22Rv1 (cell line): ENCODE measurements around the gene PPIL6.
A peak's percentile ranks its signal among the peaks of the same experiment; 100 is the strongest.

Experiments used
- H3K27ac ChIP-seq: fragments of 450-650 bp; 2 replicates; pipeline ENCODE4 v1.5.1; 2017
- ZFX ChIP-seq: fragments of 450-650 bp; IDR thresholded peaks from 2 replicates; pipeline ENCODE4 v1.6.1; 2017; ENCODE audit warnings: antibody characterized with exemption, borderline replicate concordance
- TF ChIP-seq, protein P1 (sequence below): fragments of 450-650 bp; IDR thresholded peaks from 2 replicates; pipeline ENCODE4 v1.5.1; 2017; ENCODE audit warnings: mild to moderate bottlenecking

PPIL6 gene

DNA sequence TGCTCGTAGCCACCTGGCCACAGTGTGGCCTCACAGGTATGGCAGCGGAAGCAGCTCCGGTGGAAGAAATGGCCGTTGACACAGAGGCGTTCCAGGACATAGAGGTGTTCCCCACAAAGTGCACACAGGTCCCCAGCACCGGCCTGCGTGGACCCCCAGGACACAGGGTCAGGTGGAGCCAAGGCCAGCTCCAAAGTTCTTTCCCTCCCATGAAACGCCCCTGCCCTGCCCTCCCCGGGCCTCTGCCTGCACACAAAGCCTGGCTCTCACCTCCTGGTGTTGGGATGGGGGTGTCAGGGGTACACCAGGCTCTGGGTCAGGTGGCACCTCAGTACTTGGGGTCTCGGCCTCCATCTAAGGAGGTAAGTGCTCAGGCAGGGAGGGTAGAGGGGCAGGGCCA is 6.7 kb upstream of the PPIL6 start:
- TF ChIP-seq, protein P1, sequence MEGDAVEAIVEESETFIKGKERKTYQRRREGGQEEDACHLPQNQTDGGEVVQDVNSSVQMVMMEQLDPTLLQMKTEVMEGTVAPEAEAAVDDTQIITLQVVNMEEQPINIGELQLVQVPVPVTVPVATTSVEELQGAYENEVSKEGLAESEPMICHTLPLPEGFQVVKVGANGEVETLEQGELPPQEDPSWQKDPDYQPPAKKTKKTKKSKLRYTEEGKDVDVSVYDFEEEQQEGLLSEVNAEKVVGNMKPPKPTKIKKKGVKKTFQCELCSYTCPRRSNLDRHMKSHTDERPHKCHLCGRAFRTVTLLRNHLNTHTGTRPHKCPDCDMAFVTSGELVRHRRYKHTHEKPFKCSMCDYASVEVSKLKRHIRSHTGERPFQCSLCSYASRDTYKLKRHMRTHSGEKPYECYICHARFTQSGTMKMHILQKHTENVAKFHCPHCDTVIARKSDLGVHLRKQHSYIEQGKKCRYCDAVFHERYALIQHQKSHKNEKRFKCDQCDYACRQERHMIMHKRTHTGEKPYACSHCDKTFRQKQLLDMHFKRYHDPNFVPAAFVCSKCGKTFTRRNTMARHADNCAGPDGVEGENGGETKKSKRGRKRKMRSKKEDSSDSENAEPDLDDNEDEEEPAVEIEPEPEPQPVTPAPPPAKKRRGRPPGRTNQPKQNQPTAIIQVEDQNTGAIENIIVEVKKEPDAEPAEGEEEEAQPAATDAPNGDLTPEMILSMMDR = no peak
- no peak for TF ChIP-seq ZFX
- H3K27ac ChIP-seq = no peak overlapping the region

DNA sequence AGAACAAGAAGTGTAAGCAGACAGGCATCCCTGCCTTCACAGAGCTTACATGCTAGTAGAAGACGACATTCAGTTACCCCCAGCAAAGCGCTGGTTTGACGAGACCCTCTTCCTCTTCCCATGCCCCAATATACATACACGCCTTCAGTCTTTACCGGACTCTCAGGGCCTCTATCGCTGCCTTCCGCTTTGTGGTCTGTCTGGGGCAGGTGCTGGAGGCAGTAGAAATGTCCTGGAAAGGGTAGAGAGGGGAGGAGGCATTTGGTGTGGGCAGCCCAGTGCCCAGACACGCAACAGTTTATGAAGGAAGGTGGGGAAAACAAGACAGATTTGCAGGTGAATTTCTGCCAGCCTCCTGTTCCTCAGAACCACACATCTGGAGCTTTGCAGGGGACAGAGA is 6.1 kb upstream of the PPIL6 start:
- TF ChIP-seq ZFX = no peak
- TF ChIP-seq, protein P1 = no peak

DNA sequence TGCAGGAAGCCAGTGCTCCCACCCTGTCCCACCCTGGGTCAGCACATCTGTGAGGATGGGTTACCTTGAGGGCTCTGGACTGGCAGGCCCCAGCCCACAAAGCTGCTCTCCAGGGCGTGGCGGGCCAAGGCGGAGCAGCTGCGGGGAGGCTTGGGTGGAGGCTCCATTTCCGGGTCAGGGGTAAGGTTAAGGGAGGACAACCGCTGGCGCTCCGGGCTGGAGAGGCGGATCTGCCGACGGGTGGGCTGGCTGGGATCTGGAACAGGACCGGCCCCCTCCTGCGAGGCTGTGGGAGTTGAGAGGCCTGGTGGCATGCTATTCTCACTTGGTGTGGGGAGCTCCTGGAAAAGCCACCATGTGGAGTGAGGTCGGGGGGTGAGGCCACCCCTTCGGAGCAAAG is 5.6 kb upstream of the PPIL6 start:
- H3K27ac ChIP-seq = no peak overlapping the region
- no peak for TF ChIP-seq ZFX
- TF ChIP-seq, protein P1 = no peak

More for the DNA sequence above, 6.1 kb upstream of the PPIL6 start:
- H3K27ac ChIP-seq = no peak overlapping the region

DNA sequence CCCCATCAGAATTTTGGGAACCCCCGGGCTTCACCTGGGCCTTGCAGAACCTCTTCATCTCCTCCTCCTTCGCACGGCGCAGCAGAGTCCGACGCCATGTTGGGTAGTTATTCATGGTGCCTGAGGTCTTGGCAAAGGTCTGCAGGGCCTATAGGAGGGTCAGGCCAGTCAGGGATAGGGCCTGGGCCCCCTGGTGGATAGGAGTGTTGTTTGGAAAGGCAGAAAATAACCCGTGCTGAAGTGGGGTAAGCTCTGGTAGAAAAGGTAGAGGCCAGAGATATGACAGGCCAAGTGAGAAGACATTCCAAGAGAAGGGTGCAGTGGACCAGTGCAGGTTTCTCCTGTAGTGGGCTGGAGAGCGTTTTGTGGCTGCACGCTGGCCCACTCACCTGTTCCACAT is 5.0 kb upstream of the PPIL6 start:
- no peak overlapping the region for H3K27ac ChIP-seq
- TF ChIP-seq, protein P1 = no peak
- TF ChIP-seq ZFX = no peak

DNA sequence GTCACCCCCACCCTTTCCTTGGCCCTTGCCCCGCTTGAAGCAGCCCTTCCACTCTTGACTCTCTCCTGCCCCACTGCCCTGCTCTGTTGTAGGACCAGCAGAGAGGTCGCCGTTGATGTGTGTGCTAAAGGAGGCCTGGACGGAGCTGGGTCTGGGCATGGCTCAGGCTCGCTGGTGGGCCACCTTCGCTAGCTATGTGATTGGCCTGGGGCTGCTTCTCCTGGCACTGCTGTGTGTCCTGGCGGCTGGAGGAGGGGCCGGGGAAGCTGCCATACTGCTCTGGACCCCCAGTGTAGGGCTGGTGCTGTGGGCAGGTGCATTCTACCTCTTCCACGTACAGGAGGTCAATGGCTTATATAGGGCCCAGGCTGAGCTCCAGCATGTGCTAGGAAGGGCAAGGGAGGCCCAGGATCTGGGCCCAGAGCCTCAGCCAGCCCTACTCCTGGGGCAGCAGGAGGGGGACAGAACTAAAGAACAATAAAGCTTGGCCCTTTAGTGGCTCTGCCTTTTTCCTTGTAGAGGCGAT is 3.1 kb upstream of the PPIL6 start:
- TF ChIP-seq ZFX = no peak
- TF ChIP-seq, protein P1 = no peak
- no peak overlapping the region for H3K27ac ChIP-seq

DNA sequence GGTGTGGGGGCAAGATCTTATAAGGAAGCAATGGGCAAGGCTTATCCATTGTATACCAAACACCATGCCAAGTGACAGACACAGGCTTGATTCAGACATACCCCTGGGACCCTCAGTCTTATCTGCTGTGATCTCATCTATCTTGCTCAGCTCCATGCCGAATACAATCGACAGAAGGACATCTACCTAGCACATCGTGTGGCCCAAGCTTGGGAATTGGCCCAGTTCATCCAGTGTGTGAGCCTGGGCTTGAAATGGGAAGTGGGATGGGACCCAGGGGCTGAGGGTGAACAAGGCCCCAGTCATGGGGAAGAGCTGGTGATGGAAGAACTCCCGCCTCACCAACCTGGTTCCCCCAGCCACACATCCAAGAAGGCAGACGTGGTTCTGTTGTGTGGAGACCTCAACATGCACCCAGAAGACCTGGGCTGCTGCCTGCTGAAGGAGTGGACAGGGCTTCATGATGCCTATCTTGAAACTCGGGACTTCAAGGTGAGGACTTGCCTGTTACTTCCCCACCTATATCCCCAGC is 2.0 kb upstream of the PPIL6 start:
- TF ChIP-seq, protein P1 = no peak
- TF ChIP-seq ZFX = no peak
- H3K27ac ChIP-seq = no peak overlapping the region

DNA sequence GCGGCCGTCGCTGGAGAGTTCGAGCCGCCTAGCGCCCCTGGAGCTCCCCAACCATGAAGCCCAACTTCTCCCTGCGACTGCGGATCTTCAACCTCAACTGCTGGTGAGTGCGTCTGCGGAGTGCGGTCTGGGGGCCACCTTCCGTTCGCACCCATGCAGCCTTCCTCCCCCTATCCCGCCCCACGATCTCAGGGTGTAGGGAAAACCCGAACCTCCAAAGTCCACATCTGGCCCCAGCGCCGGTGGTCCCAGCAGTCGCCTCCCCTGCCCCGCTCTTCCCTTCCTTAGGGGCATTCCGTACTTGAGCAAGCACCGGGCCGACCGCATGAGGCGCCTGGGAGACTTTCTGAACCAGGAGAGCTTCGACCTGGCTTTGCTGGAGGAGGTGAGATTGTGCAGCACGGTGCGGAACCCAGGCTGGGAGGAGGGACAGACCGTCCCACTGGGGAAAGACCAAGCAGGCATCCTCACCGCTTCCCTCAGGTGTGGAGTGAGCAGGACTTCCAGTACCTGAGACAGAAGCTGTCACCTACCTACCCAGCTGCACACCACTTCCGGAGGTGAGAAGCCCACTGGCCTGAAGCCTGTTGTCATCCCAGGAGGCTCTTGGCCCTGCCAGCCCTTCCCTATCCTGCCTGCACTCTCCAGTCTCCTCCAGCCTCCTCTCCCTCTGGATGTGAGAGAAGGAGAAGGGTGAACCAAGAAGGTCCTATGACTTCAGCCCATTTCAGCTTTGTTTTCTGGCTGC is 815 bp upstream of the PPIL6 start:
- H3K27ac ChIP-seq = peak overlapping the region; percentile 72
- no peak for TF ChIP-seq ZFX
- TF ChIP-seq, protein P1 = peak; percentile 49
